Erythroblast (primary cell): Measurements from ENCODE around the gene C2orf92.

Source experiments
- GATA1 ChIP-seq: IDR thresholded peaks from 2 replicates; pipeline ENCODE4 v1.6.1; 2011; ENCODE audit warnings: low read depth, mild to moderate bottlenecking, control low read depth, low read length, moderate library complexity
- POLR2A ChIP-seq: IDR thresholded peaks from 2 replicates; pipeline ENCODE4 v1.6.1; 2011; ENCODE audit warnings: mild to moderate bottlenecking, low read length

GRCh38 chr2:97724501-97724900, 55.0 kb downstream of the C2orf92 start:
- TF ChIP-seq POLR2A (no peak), GATA1 (no peak)
